Right atrium auricular region (tissue), 2 donors: ENCODE data around the gene WDR62. TPM values are rescaled to one million over a fixed set of nuclear protein-coding genes. Genes with fewer than 3 reads are reported as not detected.
"Not testable (repeated sequence)": the region's sequence is repeated elsewhere in the genome, so short reads cannot be mapped to it uniquely, and the experiment has no call there.

Experiments
- DNase-seq: peaks from one replicate; pipeline ENCODE4 v3.0.0-alpha.2; 2019; ENCODE audit warnings: low spot score
- H3K27ac ChIP-seq, 2 donors: fragments of 200-600 bp; sonication (generic); 1 replicate in 1 of 2; 2 replicates in 1 of 2; pipeline ENCODE4 v1.5.1; 2016 to 2019
- H3K27me3 ChIP-seq, 2 donors: fragments of 200-600 bp; sonication (generic); one replicate each; pipeline versions ENCODE4 v1.5.1 to v1.6.0; 2017 to 2019
- H3K36me3 ChIP-seq: fragments of 200-600 bp; sonication (generic); one replicate; pipeline ENCODE4 v1.5.1; 2016
- H3K4me1 ChIP-seq, 2 donors: fragments of 200-600 bp; sonication (generic); one replicate each; pipeline versions ENCODE4 v1.5.1 to v1.6.0; 2017 to 2019
- H3K4me3 ChIP-seq, 2 donors: fragments of 200-600 bp; sonication (generic); 1 replicate in 1 of 2; 2 replicates in 1 of 2; pipeline ENCODE4 v1.5.1; 2017 to 2019; ENCODE audit warnings: mild to moderate bottlenecking in 1 of 2, moderate library complexity in 1 of 2
- H3K9me3 ChIP-seq, 2 donors: fragments of 200-600 bp; sonication (generic); one replicate each; pipeline ENCODE4 v1.5.1; 2019
- CTCF ChIP-seq, 2 donors: fragments of 200-600 bp; sonication (generic); IDR thresholded peaks; one replicate each; pipeline ENCODE4 v1.5.1; 2019; ENCODE audit warnings: antibody characterized with exemption in 2 of 2
- total RNA-seq, 2 donors: library from RNA; depleted of rRNA; stranded (reverse); fragments of >200 nt; gene quantifications; one replicate each; pipeline ENCODE4 v1.1.0, GENCODE V29; 2016

WDR62 gene
- total RNA-seq, 2 donors from 2014 or later: 0.75 to 10.6 TPM

- DNase-seq: no peak
- peaks cover 0 to 12% of the 10 kb centered on the region in 2 donors for H3K4me1 ChIP-seq
- H3K27ac ChIP-seq: no peak overlapping the region
- peaks cover 68% of the 10 kb centered on the region for H3K36me3 ChIP-seq
- TF ChIP-seq CTCF (IDR thresholded peaks at IDR 0.05): no peak
- H3K9me3 ChIP-seq: no peaks in the 10 kb centered on the region
- H3K4me3 ChIP-seq: no peak overlapping the region
- H3K27me3 ChIP-seq: no peaks in the 10 kb centered on the region
Measured at GRCh38 chr19:36120092-36120983, 65.6 kb downstream of the WDR62 start.

GRCh38 chr19:36120984-36121358, 66.3 kb downstream of the WDR62 start:
- H3K27me3 ChIP-seq: no peaks in the 10 kb centered on the region

GRCh38 chr19:36121486-36122124, 66.9 kb downstream of the WDR62 start:
- Histone ChIP-seq H3K36me3 (peaks cover 74% of the 10 kb centered on the region), H3K27me3 (no peaks in the 10 kb centered on the region), H3K4me1 (peaks cover 0 to 3% of the 10 kb centered on the region in 2 donors), H3K9me3 (no peaks in the 10 kb centered on the region), H3K4me3 (no peak overlapping the region), H3K27ac (no peak overlapping the region)
- TF ChIP-seq CTCF (IDR thresholded peaks at IDR 0.05): no peak
- no peak for DNase-seq

More at GRCh38 chr19:36120984-36121358, 66.3 kb downstream of the WDR62 start:
- Histone ChIP-seq H3K4me1 (peaks cover 0 to 9% of the 10 kb centered on the region in 2 donors), H3K27ac (no peak overlapping the region), H3K9me3 (no peaks in the 10 kb centered on the region), H3K4me3 (no peak overlapping the region), H3K36me3 (peaks cover 74% of the 10 kb centered on the region)
- DNase-seq: no peak
- no peak for TF ChIP-seq CTCF (IDR thresholded peaks at IDR 0.05)

- Histone ChIP-seq H3K4me3 (no peak overlapping the region), H3K36me3 (peaks cover 48% of the 10 kb centered on the region), H3K9me3 (no peaks in the 10 kb centered on the region), H3K27me3 (no peaks in the 10 kb centered on the region), H3K27ac (no peak overlapping the region), H3K4me1 (peaks cover 0 to 17% of the 10 kb centered on the region in 2 donors)
- TF ChIP-seq CTCF (IDR thresholded peaks at IDR 0.05): no peak
- DNase-seq: no peak
Measured at GRCh38 chr19:36125557-36125956, 70.9 kb downstream of the WDR62 start.

GRCh38 chr19:36128392-36128736, 73.7 kb downstream of the WDR62 start:
- no peaks in the 10 kb centered on the region for H3K9me3 ChIP-seq

GRCh38 chr19:36131221-36131620, 76.5 kb downstream of the WDR62 start:
- not testable (repeated sequence) for H3K9me3 ChIP-seq, DNase-seq, H3K36me3 ChIP-seq, H3K27ac ChIP-seq, H3K27me3 ChIP-seq, H3K4me3 ChIP-seq
- peaks cover 0 to 26% of the 10 kb centered on the region in 2 donors for H3K4me1 ChIP-seq

More at GRCh38 chr19:36128392-36128736, 73.7 kb downstream of the WDR62 start:
- no peak for TF ChIP-seq CTCF (IDR thresholded peaks at IDR 0.05)
- H3K36me3 ChIP-seq: peaks cover 24% of the 10 kb centered on the region
- H3K27ac ChIP-seq: peak overlapping the region; percentile 86 to 98
- no peak for DNase-seq
- peak overlapping the region; percentile 41 to 54 for H3K4me3 ChIP-seq
- peaks cover 0 to 21% of the 10 kb centered on the region in 2 donors for H3K4me1 ChIP-seq
- H3K27me3 ChIP-seq: no peaks in the 10 kb centered on the region

- H3K4me3 ChIP-seq, H3K27me3 ChIP-seq, H3K36me3 ChIP-seq, DNase-seq, H3K27ac ChIP-seq, H3K9me3 ChIP-seq: not testable (repeated sequence)
- H3K4me1 ChIP-seq: peaks cover 0 to 27% of the 10 kb centered on the region in 2 donors
Measured at GRCh38 chr19:36134867-36135266, 80.2 kb downstream of the WDR62 start.
